Left lung (tissue), 10 donors: ENCODE measurements around the gene CES5A. TPM values are rescaled to one million over a fixed set of nuclear protein-coding genes. Genes with fewer than 3 reads are reported as not detected.

Source experiments
- ATAC-seq: fragments of 200-7000 bp; cut with Tn5 transposase; one replicate; pipeline ENCODE4 v1.9.1; 2020; ENCODE audit warnings: moderate library complexity
- DNase-seq, 4 donors: peaks; one replicate each; pipeline ENCODE4 v3.0.0-alpha.2; 2013 to 2020
- H3K27ac ChIP-seq, 2 donors: fragments of 200-600 bp; sonication (generic) in 1 of 2; one replicate each; pipeline versions ENCODE4 v1.5.0 to v1.8.0; 2020 to 2021
- H3K27me3 ChIP-seq, 2 donors: fragments of 200-600 bp; sonication (generic) in 1 of 2; one replicate each; pipeline versions ENCODE4 v1.5.0 to v1.8.0; 2020 to 2021
- H3K36me3 ChIP-seq, 2 donors: fragments of 200-600 bp; sonication (generic) in 1 of 2; one replicate each; pipeline versions ENCODE4 v1.5.0 to v1.8.0; 2020 to 2021
- H3K4me1 ChIP-seq, 2 donors: fragments of 200-600 bp; one replicate each; pipeline ENCODE4 v1.8.0; 2021
- H3K4me3 ChIP-seq, 2 donors: fragments of 200-600 bp; sonication (generic) in 1 of 2; one replicate each; pipeline versions ENCODE4 v1.5.0 to v1.8.0; 2020 to 2021; ENCODE audit warnings: mild to moderate bottlenecking in 1 of 2
- H3K9me3 ChIP-seq, 2 donors: fragments of 200-600 bp; sonication (generic) in 1 of 2; one replicate each; pipeline versions ENCODE4 v1.5.0 to v1.8.0; 2020 to 2021
- intact Hi-C, 2 donors: fragments of 100-400 bp; cut with DNase I; formaldehyde crosslinking; loops; one replicate each; pipeline versions ENCODE4 v1.11.2 to v1.14.2; 2022
- polyA plus RNA-seq, 6 donors: library from polyadenylated mRNA; unstranded; fragments of 120-200 nt; gene quantifications; one replicate each; pipeline ENCODE4 v1.2.1, GENCODE V29; 2013; ENCODE audit not compliant: insufficient read length in 6 of 6
- total RNA-seq, 2 donors: library from RNA; stranded (reverse); fragmentation: NEBNext Ultra II Directional; extraction: Animal tissue kit (Norgen Biotek cat#: 25700); gene quantifications; one replicate each; pipeline ENCODE4 v1.2.1, GENCODE V29; 2021
- TF ChIP-seq, protein P1 (sequence below), 2 donors: fragments of 200-600 bp; sonication (generic) in 1 of 2; IDR thresholded peaks; one replicate each; pipeline versions ENCODE4 v1.5.0 to v1.8.0; 2021; ENCODE audit warnings: antibody characterized with exemption in 2 of 2
- donor health status: DM: no; HTN: yes; CAD: no.
- donor health status: DM: no; HTN: no; CAD: no.

Gene CES5A
- total and polyA plus RNA-seq, 8 donors = 0.20 TPM; not detected in 7

- Histone ChIP-seq H3K36me3 (no peaks in the 10 kb centered on the region), H3K27me3 (no peaks in the 10 kb centered on the region), H3K9me3 (peaks cover 0 to 24% of the 10 kb centered on the region in 2 donors), H3K4me3 (no peak overlapping the region), H3K4me1 (no peaks in the 10 kb centered on the region), H3K27ac (no peak overlapping the region)
- intact Hi-C loops = no loop called here
- DNase-seq = no peak
- TF ChIP-seq, protein P1, sequence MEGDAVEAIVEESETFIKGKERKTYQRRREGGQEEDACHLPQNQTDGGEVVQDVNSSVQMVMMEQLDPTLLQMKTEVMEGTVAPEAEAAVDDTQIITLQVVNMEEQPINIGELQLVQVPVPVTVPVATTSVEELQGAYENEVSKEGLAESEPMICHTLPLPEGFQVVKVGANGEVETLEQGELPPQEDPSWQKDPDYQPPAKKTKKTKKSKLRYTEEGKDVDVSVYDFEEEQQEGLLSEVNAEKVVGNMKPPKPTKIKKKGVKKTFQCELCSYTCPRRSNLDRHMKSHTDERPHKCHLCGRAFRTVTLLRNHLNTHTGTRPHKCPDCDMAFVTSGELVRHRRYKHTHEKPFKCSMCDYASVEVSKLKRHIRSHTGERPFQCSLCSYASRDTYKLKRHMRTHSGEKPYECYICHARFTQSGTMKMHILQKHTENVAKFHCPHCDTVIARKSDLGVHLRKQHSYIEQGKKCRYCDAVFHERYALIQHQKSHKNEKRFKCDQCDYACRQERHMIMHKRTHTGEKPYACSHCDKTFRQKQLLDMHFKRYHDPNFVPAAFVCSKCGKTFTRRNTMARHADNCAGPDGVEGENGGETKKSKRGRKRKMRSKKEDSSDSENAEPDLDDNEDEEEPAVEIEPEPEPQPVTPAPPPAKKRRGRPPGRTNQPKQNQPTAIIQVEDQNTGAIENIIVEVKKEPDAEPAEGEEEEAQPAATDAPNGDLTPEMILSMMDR (IDR thresholded peaks at IDR 0.05) = no peak
- peak; percentile 74 for ATAC-seq
These were observed 25.6 kb upstream of the CES5A start for GRCh38 chr16:55900616-55901393.

DNA sequence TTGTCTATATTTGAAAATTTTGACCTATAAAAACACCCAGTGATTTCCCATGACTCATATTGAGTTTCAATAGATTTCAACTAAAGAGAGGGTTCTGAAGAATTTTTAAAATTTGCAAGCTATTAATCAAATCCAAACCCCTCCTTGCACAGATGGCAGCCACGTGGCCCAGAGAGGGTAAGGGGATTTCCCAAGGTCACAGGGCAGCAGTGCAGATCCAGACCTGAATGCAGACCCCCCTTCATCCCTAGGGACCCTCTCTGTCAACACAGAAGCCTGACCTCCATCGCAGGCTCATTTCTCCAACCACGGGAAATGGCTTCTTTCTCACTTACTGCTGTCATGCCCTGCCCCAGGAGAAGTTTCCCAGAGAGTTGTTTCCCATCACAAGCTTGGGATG is 24.7 kb upstream of the CES5A start:
- Histone ChIP-seq H3K27me3 (no peaks in the 10 kb centered on the region), H3K27ac (no peak overlapping the region), H3K4me1 (no peaks in the 10 kb centered on the region), H3K4me3 (no peak overlapping the region), H3K36me3 (no peaks in the 10 kb centered on the region), H3K9me3 (peaks cover 0 to 25% of the 10 kb centered on the region in 2 donors)
- intact Hi-C loops = no loop called here
- ATAC-seq (no peak), DNase-seq (no peak)
- TF ChIP-seq, protein P1 (IDR thresholded peaks at IDR 0.05) = no peak

DNA sequence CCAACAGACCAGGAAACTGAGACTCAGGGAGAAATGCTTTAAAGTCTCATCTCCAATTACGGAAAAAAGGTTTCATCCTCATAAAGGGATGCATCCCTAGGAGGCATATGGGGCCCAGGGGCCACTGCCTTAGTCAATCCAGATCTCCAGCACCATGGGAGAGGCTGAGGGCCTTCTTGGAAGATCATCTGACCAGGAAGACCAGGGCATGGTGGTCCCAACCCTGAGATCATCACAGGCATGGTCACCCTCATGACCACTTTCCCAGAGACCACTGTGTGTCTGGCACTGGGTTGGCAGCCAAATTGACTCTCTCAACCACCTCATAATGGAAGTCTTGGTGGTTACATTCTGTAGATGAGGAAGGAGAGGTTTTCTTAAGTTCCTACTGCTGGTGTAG is 23.4 kb upstream of the CES5A start:
- intact Hi-C loops = no loop called here
- Histone ChIP-seq H3K4me3 (no peak overlapping the region), H3K4me1 (no peaks in the 10 kb centered on the region), H3K9me3 (peaks cover 0 to 20% of the 10 kb centered on the region in 2 donors), H3K27me3 (no peaks in the 10 kb centered on the region), H3K27ac (no peak overlapping the region), H3K36me3 (no peaks in the 10 kb centered on the region)
- TF ChIP-seq, protein P1 (IDR thresholded peaks at IDR 0.05) = no peak
- no peak for DNase-seq
- no peak for ATAC-seq

DNA sequence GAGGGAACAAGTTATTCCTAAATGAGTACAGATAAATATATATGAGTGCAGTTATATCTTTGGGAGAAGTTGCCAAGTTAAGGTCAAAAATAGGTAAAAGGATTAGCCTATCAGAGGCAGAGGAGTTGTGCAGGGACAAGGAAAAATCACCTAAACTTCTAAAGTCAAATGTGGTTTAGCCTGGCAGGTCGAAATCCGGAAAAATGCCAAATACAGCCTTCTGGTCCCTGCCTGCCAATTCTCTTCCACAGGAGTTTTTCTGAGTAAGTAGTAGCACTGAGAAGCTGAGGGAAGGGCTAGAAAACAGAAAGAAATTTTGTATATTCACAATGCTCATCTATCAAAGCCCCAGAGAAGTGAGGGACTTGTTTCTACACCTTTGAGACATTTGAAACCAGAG is 17.6 kb upstream of the CES5A start:
- Histone ChIP-seq H3K4me1 (no peaks in the 10 kb centered on the region), H3K27ac (no peak overlapping the region), H3K4me3 (no peak overlapping the region), H3K9me3 (peaks cover 0 to 49% of the 10 kb centered on the region in 2 donors), H3K27me3 (no peaks in the 10 kb centered on the region), H3K36me3 (no peaks in the 10 kb centered on the region)
- intact Hi-C loops = no loop called here
- DNase-seq (no peak), ATAC-seq (no peak)
- TF ChIP-seq, protein P1 (IDR thresholded peaks at IDR 0.05) = no peak

- no peak overlapping the region for H3K27ac ChIP-seq
- no peak for DNase-seq
- intact Hi-C loops = no loop called here
- H3K9me3 ChIP-seq = peaks cover 0 to 43% of the 10 kb centered on the region in 2 donors
- TF ChIP-seq, protein P1 (IDR thresholded peaks at IDR 0.05) = no peak
- no peaks in the 10 kb centered on the region for H3K4me1 ChIP-seq
- no peaks in the 10 kb centered on the region for H3K27me3 ChIP-seq
- H3K36me3 ChIP-seq = no peaks in the 10 kb centered on the region
- ATAC-seq = no peak
- H3K4me3 ChIP-seq = no peak overlapping the region
These were observed 14.3 kb upstream of the CES5A start for GRCh38 chr16:55889518-55889917.
